ENCODE data around the gene SPINK1.
"Not testable (repeated sequence)": the region's sequence is repeated elsewhere in the genome, so short reads cannot be mapped to it uniquely, and the experiment has no call there.

The SPINK1 gene, protein sequence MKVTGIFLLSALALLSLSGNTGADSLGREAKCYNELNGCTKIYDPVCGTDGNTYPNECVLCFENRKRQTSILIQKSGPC

DNA sequence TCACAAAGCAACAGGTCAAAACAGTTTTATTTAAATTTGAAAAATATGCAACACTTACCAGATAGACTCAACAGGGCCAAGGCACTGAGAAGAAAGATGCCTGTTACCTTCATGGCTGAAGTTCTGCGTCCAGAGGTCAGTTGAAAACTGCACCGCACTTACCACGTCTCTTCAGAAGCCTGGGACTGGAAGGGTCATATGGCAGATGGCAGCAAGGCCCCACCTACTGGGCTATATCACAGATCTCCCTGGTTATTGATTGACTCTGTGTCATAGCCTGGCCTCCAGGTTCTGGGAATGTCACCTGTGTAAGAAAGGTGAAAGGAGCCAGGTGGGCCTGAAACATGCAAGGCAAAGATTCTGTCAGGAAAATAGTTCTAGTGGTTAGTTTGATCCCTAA lies at the start of gene SPINK1:
TSS of gene SPINK1 (minus strand) at position 207 of the 400 bp plus-strand sequence. CDS start at position 113, 94 bp downstream.
- no peak for DNase-seq (ENCODE audit: low read depth)

DNA sequence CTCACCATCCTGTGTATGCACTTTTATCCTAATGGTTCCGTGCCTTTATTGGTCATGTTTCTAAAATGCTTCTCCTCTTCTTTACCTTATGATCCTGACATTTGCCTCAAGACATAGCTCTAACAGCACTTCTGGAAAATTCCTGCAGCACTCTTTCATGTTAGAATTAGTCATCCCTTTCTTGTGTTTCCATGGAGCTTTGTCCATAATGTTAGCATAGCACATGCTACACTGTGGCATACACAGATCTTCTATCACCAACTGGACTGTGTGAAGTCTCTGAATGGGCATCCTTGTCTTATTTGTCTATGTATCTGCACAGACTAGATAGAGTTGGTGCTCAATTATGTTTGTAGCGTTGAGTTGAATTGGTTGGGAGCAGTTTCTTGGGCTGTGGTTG lies 49.0 kb upstream of the SPINK1 start:
- no peak for DNase-seq (ENCODE audit: low read depth)

DNA sequence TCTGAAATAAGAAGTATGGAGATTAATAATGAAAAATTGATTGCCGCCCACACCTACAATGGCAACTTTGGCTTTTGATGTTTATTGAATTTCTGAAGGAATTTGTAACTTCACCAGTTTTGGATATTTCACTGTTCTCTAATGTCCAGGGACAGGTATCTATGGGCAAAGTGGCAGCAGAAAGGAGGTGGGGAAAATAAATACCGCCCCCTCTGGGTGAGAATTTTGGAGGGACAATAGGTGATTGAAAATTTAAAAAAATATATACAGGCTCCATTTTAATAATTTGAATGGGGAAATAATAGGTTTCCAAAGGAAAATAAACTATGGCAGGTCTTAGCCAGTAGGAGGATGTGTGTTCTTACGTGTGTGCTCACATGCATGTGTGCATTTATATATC lies 48.3 kb upstream of the SPINK1 start:
- no peak for DNase-seq (ENCODE audit: low read depth)

DNA sequence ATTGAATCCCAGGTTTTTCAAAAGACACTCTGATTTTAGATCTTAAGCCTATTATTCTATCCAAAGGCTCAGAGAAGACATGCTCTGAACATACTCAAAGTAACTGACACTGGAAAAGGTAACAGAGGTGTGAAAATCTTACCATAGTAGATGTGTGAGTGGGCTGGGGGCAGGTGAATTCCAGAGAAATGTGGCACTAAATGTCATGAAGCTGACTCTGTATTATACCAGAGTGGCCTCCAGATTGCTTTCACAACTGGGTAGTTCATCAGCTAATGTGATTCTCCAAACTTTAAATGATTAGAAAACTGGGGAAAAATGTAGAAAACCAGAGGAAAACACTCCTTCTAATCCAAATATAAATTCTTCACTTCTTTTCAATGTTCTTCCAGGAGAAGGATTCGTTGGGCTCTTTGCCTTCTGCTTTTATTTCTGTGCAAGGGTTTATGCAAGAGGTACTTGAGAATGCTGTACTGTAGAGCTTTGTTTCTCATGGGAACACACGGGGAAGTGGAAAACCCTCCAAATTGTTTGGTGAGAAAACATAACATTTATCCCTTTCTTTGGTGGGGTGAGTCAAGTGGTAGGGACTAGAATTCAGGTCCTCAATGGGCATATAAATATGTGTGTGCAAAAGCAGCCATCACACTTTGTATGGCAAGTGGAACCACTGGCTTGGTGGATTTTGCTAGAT lies 46.7 kb upstream of the SPINK1 start, which contains the start of gene SCGB3A2:
TSS of gene SCGB3A2 (plus strand) at position 646 of the 694 bp plus-strand sequence. CDS start 93 bp downstream, outside the sequence.
- no peak for DNase-seq (ENCODE audit: low read depth)

DNA sequence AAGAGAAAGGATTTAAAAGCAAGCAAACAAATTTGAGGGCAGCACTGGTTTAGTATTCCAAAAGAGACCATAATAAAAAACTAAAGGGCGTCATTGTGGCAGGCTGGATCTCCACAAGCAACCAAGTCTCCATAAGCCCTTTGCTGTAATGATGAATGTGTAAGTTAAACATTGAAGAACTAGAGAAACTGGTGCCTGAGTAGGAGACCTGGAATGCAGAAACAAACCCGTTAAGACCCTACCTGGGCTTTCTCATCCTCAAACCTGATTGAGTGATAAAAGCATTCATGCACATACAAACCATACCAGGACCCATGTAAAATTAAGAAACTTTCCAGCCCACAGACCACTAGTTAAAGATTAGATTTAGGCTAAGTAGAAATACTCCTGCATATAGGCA lies 45.2 kb upstream of the SPINK1 start:
- no peak for DNase-seq (ENCODE audit: low read depth)

DNA sequence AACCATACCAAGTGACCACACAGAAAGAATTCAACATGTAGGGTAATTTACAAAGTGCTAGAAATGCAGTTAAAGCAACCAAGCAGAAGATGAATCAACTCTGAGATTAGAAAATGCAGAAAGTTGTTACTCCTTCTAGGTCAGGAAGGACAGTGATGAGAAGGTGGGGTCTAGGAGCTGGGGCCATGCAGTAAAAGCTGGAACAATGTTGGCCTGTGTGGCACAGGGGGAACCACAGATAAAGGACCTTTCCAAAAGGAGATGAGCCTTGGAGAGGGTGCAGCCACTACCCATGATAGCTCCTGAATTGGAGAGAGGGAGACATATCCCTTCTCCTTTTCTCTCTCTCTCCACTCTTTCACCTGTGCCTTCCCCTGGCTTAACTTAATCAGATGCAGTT lies 44.7 kb upstream of the SPINK1 start:
- no peak for DNase-seq (ENCODE audit: low read depth)

DNA sequence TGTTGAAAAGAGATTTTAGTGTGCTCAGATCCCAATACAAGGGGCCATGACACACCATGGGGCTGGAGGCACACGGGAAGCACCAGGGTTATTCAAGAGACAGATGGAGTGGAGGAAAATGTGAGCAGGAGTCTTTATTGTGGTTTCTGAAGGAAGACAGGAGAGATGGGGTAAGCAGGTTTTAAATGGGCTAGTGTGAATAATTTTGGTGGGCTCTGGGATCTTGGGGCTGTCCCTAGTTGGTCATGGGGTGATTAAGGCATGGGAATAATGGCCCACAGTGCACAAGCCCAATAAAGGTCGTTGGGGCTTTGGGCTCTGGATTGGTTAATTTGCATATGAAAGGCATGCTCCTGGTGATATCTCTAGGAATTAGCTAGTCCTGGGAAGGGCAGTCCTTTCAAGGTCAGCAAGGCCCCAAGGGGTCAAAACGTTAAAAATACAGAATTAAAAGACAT lies 43.5 kb upstream of the SPINK1 start:
- DNase-seq (ENCODE audit: low read depth): no peak

DNA sequence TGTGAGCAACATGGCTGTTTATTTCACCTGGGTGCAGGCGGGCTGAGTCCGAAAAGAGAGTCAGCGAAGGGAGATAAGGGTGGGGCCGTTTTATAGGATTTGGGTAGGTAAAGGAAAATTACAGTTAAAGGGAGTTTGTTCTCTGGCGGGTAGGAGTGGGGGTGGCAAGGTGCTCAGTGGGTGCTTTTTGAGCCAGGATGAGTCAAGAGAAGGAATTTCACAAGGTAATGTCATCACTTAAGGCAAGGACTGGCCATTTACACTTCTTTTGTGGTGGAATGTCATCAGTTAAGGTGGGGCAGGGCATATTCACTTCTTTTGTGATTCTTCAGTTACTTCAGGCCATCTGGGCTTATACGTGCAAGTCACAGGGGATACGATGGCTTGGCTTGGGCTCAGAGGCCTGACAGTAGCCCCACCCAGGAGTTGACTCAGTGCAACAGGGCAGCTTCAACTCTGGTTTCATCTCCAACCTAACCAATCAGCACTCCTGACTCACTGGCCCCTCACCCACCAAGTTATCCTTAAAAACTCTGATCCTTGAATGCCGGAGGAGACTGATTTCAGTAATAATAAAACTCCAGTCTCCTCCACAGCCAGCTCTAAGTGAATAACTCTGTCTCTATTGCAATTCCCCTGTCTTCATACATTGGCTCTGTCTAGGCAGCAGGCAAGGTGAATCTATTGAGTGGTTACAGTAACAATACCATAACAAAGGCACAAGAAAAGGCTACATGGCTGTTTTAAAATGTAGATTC lies 42.8 kb upstream of the SPINK1 start:
- DNase-seq (ENCODE audit: low read depth): not testable (repeated sequence)

DNA sequence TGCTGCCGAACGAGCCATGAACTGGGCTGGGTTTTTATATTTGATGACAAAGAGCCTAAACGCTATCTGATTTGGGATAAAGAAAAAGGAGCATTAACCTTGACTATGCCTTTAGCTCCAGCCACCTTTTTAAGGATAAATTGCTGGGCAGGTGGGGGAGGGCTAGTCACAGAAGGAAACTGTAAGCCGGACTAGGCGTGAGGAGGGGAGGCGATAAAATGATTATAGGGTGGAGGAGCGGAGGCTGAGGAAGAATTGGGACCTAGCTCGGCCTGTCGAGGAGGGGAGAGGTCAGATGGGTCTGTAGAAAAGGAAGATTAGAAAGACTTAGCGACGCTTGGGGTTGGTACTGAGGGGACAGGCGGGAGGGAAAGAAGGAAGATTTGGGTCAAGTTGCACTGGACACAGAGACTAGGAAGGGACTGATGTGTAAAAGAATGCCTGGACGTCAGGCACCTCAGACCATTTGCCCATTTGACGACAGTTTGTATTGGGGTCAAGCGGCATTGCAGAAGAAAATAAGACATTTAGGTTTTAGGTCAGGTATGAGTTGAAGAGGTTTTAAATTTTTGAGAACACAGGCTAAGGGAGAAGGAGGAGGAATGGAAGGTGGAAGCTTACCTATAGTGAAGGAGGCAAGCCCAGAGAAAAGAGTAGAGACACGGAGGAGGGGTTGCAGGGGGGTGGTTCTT lies 41.4 kb upstream of the SPINK1 start:
- not testable (repeated sequence) for DNase-seq (ENCODE audit: low read depth)

DNA sequence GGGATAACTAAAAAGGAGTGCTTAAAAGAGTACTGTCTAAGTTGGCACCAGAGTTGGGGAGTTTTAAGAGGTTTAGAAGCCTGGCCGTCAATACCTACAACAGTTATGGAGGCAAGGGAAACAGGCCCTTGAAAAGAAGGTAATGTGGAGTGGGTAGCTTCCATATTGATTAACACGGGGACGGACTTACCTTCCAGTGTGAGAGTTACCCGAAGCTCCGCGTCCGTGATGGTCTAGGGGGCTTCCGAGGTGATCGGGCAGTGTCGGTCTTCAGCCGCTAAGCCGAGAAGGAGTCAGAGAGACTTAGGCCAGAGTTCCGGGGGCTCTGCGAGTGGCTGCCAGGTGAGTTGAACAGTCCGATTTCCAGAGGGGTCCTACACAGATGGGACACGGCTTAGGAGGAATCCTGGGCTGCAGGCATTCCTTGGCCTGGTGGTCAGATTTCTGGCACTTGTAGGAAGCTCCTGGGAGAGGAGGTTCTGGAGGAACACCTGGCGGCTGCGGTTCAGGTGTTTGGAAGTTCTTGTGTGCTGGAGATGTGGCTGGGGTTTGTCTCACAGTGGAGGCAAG lies 40.6 kb upstream of the SPINK1 start:
- not testable (repeated sequence) for DNase-seq (ENCODE audit: low read depth)

DNA sequence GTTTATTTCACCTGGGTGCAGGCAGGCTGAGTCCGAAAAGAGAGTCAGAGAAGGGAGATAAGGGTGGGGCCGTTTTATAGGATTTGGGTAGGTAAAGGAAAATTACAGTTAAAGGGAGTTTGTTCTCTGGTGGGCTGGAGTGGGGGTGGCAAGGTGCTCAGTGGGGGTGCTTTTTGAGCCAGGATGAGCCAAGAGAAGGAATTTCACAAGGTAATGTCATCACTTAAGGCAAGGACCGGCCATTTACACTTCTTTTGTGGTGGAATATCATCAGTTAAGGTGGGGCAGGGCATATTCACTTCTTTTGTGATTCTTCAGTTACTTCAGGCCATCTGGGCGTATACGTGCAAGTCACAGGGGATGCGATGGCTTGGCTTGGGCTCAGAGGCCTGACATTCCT lies 38.4 kb upstream of the SPINK1 start:
- DNase-seq (ENCODE audit: low read depth): not testable (repeated sequence)

DNA sequence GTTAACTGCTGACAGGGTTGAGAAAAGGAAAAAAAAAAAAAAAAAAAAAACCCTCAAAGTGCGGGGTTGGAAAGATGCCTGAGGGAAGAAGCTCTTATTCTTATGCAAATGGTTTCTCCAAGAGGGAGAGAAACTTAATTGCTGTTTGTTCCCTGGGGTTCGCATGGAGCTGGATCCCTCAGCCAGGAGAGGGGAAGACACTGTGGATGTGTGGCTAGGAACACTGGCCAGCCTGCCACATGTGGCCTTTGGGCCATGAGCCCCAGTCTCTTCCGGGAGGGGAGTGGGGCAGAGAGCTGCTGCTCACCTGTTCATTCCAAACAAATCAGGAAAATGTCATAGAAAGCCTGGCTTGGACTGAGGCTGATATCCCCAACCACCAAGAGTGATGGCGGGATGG lies 37.6 kb upstream of the SPINK1 start:
- no peak for DNase-seq (ENCODE audit: low read depth)

DNA sequence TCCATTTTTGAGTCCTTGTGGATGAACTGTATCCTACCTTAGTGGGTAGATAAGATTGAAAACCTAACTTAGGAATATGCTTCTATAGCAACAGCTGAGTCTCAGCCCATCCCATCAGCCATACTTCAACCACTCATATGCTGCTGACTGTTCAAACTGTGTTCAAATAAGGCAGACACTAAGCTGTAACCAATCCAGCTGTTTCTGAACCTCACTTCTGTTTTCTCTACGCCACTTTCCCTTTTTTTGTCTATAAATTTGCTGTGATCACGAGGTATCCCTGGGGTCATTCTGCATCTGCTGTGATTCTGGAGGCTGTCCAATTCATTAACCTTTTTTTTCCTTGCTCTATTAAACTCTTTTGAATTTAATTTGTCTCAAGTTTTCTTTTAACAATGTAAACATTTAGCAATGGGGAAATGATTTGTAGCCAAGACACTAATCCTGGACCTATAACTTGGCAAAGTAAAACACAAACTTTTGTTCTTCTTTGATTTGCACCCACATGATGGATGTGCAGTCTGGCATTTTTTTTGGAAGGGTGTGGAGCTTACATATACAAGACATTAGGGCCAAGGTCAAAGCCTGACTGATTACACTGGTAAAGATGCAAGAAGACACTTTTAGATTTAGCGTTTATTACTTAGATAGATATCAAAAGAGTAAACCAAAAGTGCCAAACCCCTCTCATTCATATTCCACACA lies 32.1 kb upstream of the SPINK1 start:
- no peak for DNase-seq (ENCODE audit: low read depth)

DNA sequence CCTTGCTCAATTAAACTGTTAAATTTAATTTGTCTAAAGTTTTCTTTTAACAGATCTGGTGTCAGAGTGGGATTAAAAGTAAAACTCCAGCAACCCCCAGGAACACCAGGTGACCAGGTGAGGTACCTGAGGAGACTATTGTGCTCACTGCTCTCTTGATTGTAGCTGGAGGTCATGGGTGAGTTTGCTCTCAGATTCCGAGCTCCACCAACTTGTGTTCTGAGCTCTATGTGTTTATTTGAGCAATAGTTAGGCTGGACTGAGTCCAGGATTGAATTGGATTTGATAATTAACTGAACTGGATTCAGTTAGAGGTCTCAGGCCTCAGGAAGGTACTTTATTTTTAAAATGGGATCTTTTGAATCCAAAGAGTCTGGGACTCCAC lies 29.2 kb upstream of the SPINK1 start:
- no peak for DNase-seq (ENCODE audit: low read depth)

DNA sequence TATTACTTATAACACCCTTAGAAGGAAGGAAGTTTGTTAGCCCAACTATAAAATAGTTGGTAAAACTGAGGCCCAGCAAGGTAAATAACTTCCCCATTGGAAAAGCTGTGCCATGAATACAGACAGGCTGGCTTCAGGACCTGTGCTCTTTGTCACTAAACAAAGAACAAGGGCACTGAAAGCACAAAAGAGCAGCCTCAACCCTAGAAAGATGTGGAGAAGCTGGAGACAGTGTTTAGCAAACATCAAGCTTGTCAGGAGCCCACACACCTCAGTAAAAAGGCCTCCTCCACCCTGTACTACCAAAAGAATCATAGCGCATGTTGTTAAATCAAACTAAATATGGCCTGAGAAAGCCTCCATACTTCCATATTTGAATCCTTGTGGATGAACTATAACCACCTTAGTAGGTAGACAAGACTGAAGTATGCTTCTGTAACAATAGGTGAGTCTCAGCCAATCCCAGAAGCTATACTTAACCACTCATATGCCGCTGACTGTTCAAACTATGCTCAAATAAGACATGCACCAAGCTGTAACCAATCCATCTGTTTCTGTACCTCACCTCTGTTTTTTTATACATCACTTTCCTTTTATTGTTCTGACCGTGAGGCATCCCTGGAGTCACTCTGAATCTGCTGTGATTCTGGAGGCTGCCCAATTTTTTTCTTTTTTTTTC lies 28.6 kb upstream of the SPINK1 start:
- no peak for DNase-seq (ENCODE audit: low read depth)

DNA sequence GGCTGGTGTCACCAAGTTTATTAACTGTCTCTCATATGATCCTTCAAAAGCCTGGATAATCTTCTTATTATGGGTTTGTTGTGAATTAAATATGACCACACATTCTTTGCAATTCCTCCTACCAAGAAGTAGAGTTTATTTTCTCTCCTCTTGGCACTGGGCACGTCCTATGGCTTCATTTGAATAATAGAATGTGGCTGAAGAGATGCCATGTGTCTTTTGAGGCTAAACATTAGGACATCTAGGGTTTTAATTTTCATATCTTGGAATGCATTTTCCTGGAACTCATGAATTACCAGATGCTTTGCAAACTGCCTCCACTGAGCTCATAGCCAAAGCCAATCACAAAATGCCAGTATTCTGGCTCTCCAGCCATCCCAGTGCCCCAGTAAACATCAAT lies 27.1 kb upstream of the SPINK1 start:
- no peak for DNase-seq (ENCODE audit: low read depth)

DNA sequence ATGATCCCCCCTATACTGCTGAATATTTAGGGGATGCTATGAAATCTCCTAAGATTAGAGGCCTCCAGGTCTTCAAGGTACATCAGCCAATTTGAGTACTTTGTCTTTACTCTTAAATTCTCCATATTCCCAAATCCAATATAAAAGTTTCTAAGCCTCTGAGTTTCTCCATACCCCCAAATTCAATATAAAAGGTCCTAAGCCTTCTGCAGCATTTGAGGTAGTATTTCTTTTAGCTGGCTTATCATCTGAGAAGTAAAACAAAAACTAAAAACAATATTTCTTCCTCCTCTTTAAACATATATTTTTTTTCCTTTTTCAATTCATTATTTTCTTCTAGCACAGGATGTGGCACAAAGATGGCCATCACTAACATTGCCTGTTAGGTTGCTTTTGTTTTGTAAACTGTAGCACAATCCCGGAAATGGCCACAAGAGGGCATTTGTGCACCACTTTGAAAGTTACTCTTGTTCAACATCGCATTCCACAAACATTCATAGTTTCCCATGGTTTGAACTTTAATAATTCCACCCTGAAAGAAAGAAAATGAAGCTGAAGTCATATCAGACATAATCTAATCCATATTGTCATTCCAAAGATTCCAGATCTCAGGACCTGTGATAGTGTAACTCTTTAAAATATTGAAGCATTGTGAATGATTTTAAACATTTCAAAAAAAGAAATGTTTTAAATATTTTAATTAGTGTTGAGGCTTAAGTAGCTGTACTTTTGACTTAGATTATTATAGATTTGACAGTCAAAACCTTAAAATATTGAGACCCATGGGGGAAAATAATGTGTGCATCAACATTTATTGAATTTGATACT lies 26.0 kb upstream of the SPINK1 start:
- no peak for DNase-seq (ENCODE audit: low read depth)

DNA sequence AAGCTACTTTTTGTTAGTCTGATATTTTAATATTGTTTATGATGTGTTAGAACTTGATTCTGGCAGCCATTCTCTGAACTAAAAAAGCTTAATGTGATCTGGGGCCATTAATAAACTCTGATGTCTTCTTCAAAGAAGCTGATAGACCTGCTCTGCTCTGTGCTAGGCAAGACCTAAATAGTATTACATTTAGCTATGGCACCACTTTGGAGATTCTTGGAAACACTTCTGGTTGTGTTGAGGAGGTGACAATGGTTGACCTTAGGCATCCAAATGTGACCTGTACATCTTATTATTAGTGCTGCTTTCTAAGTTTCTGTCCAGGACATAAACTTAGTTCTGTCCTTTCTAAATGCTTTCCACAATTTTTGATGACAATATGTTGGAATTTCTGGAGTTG lies 25.3 kb upstream of the SPINK1 start:
- no peak for DNase-seq (ENCODE audit: low read depth)

DNA sequence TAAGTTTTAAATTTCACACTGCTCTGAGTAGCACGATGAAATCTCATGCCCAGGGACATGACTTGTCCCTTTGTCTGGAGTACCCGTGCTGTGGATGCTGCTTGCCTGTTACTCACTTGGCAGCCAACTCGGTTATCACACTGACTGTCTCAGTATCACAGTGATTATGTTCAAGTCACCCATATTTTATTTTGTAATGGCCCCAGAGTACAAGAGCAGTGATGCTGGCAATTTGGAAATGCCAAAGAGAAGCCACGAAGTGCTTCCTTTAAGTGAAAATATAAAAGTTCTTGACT lies 24.3 kb upstream of the SPINK1 start:
- no peak for DNase-seq (ENCODE audit: low read depth)

All from T-helper 22 cell (primary cell).